ENCODE measurements around the gene EIF2B4.
A peak's percentile ranks its signal among the peaks of the same experiment; 100 is the strongest.
"Not testable (repeated sequence)": the region's sequence is repeated elsewhere in the genome, so short reads cannot be mapped to it uniquely, and the experiment has no call there.

EIF2B4 gene

GRCh38 chr2:27350106-27350693 is 19.9 kb downstream of the EIF2B4 start:
- DNase-seq (ENCODE audit: low spot score) (no peak), FAIRE-seq (no peak)

- DNase-seq (ENCODE audit: low spot score) (no peak), FAIRE-seq (no peak)
Measured at GRCh38 chr2:27347641-27348040, 22.5 kb downstream of the EIF2B4 start.

- DNase-seq (ENCODE audit: low spot score) = no peak
- FAIRE-seq = no peak
Measured at GRCh38 chr2:27336173-27336572, 34.0 kb downstream of the EIF2B4 start.

GRCh38 chr2:27335311-27335710 is 34.8 kb downstream of the EIF2B4 start:
- DNase-seq (ENCODE audit: low spot score) (no peak), FAIRE-seq (no peak)

- FAIRE-seq (no peak), DNase-seq (ENCODE audit: low spot score) (no peak)
Measured at GRCh38 chr2:27324720-27325119, 45.4 kb downstream of the EIF2B4 start.

GRCh38 chr2:27323596-27324285 is 46.4 kb downstream of the EIF2B4 start:
- FAIRE-seq (no peak), DNase-seq (ENCODE audit: low spot score) (no peak)

GRCh38 chr2:27322766-27323595 is 47.2 kb downstream of the EIF2B4 start, which contains the start of gene MPV17:
Gene MPV17 (minus strand): TSS chr2:27323097. CDS start chr2:27322517, 580 bp downstream.
- FAIRE-seq = peak; percentile 20
- DNase-seq (ENCODE audit: low spot score) = peak; percentile 98

- DNase-seq (ENCODE audit: low spot score) = peak; percentile 20
- no peak for FAIRE-seq
Measured at GRCh38 chr2:27322301-27322765, 47.8 kb downstream of the EIF2B4 start.

GRCh38 chr2:27320958-27321543 is 49.1 kb downstream of the EIF2B4 start:
- DNase-seq (ENCODE audit: low spot score) (peak; percentile 97), FAIRE-seq (peak; percentile 63)

- not testable (repeated sequence) for FAIRE-seq; DNase-seq (ENCODE audit: low spot score)
Measured at GRCh38 chr2:27319839-27320238, 50.3 kb downstream of the EIF2B4 start.

GRCh38 chr2:27316655-27317412 is 53.3 kb downstream of the EIF2B4 start:
- DNase-seq (ENCODE audit: low spot score) = no peak

GRCh38 chr2:27315122-27315521 is 55.0 kb downstream of the EIF2B4 start:
- FAIRE-seq (no peak), DNase-seq (ENCODE audit: low spot score) (no peak)

More at GRCh38 chr2:27316655-27317412, 53.3 kb downstream of the EIF2B4 start:
- FAIRE-seq = no peak

GRCh38 chr2:27314709-27315108 is 55.4 kb downstream of the EIF2B4 start:
- FAIRE-seq = no peak

More at GRCh38 chr2:27314709-27315108, 55.4 kb downstream of the EIF2B4 start:
- no peak for DNase-seq (ENCODE audit: low spot score)
